Measurements from ENCODE around the gene NLRC3.

NLRC3 gene, protein sequence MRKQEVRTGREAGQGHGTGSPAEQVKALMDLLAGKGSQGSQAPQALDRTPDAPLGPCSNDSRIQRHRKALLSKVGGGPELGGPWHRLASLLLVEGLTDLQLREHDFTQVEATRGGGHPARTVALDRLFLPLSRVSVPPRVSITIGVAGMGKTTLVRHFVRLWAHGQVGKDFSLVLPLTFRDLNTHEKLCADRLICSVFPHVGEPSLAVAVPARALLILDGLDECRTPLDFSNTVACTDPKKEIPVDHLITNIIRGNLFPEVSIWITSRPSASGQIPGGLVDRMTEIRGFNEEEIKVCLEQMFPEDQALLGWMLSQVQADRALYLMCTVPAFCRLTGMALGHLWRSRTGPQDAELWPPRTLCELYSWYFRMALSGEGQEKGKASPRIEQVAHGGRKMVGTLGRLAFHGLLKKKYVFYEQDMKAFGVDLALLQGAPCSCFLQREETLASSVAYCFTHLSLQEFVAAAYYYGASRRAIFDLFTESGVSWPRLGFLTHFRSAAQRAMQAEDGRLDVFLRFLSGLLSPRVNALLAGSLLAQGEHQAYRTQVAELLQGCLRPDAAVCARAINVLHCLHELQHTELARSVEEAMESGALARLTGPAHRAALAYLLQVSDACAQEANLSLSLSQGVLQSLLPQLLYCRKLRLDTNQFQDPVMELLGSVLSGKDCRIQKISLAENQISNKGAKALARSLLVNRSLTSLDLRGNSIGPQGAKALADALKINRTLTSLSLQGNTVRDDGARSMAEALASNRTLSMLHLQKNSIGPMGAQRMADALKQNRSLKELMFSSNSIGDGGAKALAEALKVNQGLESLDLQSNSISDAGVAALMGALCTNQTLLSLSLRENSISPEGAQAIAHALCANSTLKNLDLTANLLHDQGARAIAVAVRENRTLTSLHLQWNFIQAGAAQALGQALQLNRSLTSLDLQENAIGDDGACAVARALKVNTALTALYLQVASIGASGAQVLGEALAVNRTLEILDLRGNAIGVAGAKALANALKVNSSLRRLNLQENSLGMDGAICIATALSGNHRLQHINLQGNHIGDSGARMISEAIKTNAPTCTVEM

DNA sequence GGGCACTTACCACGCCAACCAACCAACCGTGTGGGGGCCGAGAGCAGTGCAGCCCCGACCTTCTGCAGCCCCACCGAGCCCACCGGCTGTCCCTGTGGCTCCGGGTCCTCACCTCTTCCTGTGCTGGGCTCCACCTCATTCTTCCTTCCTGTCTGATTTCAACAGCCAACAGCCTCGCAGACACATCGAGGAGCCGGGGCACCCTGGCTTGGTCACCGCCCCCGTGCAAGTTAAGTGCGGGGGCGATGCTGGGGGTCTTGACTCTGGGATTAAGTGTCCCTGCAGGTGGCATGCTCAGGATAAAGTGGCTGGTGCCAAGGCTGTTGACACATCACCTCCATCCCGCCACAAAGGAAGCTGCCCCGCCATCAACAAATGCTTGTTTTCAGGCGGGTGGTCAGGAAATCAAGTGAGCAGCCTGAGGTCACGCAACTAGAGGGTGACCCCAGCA lies at the start of gene NLRC3:
Gene NLRC3, minus strand, starts transcription at position 102 of the 451 bp plus-strand sequence. CDS start 12,367 bp downstream, outside the sequence.
- no peak within 1 kb of the TSS for H3K4me3 ChIP-seq (ENCODE audit: low read depth, low read length)
- TF ChIP-seq, protein P1, sequence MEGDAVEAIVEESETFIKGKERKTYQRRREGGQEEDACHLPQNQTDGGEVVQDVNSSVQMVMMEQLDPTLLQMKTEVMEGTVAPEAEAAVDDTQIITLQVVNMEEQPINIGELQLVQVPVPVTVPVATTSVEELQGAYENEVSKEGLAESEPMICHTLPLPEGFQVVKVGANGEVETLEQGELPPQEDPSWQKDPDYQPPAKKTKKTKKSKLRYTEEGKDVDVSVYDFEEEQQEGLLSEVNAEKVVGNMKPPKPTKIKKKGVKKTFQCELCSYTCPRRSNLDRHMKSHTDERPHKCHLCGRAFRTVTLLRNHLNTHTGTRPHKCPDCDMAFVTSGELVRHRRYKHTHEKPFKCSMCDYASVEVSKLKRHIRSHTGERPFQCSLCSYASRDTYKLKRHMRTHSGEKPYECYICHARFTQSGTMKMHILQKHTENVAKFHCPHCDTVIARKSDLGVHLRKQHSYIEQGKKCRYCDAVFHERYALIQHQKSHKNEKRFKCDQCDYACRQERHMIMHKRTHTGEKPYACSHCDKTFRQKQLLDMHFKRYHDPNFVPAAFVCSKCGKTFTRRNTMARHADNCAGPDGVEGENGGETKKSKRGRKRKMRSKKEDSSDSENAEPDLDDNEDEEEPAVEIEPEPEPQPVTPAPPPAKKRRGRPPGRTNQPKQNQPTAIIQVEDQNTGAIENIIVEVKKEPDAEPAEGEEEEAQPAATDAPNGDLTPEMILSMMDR (IDR thresholded peaks at IDR 0.05; ENCODE audit: low read depth, low read length), result no peak

DNA sequence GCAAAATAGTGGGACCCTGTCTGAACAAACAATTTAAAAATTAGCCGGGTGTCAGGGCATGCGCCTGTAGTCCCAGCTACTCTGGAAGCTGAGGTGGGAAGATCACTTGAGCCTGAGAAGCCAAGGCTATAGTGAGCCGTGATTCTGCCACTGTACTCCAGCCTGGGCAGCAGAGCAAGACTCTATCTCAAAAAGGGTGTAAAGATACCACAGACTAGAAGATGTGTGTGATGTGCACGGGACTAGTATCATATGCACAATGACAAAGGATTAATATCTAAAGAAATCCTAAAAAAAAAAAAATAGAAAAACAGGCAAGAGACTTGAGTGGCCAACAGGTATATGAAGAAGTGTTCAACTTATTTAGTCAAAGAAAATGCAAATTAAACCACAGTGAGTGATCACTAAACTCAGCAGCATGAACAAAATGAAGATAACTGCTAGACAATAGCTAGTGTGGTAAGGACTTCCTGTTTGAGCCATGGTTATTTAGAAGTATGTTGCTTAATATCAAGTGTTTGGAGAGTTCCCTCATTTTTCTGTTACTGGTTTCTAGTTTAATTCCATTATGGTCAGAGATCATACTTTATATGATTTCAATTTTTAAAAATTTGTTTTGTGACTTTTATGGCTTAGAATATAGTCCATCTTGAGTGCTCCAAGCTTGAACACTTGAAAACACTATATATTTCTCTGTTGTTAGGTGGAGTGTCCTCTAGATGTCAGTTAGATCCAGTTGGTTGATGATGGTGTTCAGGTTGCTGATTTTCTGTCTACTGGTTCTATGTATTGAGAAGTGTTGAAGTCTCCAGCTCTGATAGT lies 48.9 kb upstream of the NLRC3 start:
- no peak overlapping the region for H3K4me3 ChIP-seq (ENCODE audit: low read depth, low read length)
- TF ChIP-seq, protein P1 (IDR thresholded peaks at IDR 0.05; ENCODE audit: low read depth, low read length), result no peak

DNA sequence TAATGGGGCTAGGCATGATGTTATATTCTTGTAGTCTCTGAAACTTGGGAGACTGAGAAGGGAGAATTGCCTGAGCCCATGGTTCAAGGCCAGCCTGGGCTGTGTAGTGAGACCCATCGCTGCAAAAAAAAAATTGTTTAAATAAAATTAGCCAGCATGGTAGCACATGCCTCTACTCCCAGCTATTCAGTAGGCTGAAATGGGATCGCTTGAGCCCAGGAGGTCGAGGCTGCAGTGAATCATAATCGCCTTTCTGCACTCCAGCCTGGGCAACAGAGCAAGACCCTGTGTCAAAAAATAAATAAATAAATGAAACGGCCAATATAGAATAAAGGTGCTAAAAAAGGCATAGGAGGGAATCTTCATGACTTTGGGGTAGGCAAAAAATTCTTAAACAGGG lies 48.1 kb upstream of the NLRC3 start:
- no peak overlapping the region for H3K4me3 ChIP-seq (ENCODE audit: low read depth, low read length)
- TF ChIP-seq, protein P1 (IDR thresholded peaks at IDR 0.05; ENCODE audit: low read depth, low read length), result no peak

DNA sequence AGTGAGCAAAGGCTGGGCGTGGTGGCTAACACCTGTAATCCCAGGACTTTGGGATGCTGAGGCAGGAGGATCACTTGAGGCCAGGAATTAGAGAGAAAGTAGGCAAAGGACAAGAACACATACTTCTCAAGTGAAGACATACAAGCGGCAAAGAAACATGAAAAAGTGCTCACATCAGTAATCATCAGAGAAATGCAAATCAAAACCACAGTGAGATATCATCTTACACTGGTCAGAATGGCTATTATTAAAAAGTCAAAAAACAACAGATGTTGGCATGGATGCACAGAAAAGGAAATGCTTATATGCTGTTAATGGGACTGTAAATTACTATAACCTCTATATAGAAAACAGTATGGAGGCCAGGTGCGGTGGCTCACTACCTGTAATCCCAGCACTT lies 46.4 kb upstream of the NLRC3 start:
- TF ChIP-seq, protein P1 (IDR thresholded peaks at IDR 0.05; ENCODE audit: low read depth, low read length), result no peak
- H3K4me3 ChIP-seq (ENCODE audit: low read depth, low read length), result no peak overlapping the region

DNA sequence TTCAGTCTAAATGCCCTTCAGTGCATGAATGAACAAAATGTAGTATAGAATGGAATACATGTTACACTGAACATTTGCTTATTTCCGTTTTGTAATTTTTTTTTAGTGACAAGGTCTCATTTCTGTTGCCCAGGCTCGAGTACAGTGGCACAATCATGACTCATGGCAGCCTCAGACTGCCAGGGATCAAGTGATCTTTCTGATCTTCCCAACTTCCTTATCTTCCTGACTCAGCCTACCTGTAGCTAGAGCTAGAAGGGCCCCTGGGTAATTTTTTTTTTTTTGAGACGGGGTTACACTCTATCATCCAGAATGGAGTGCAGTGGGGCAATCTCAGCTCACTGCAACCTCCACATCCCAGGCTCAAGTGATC lies 41.6 kb upstream of the NLRC3 start:
- no peak overlapping the region for H3K4me3 ChIP-seq (ENCODE audit: low read depth, low read length)
- TF ChIP-seq, protein P1 (IDR thresholded peaks at IDR 0.05; ENCODE audit: low read depth, low read length), result no peak

DNA sequence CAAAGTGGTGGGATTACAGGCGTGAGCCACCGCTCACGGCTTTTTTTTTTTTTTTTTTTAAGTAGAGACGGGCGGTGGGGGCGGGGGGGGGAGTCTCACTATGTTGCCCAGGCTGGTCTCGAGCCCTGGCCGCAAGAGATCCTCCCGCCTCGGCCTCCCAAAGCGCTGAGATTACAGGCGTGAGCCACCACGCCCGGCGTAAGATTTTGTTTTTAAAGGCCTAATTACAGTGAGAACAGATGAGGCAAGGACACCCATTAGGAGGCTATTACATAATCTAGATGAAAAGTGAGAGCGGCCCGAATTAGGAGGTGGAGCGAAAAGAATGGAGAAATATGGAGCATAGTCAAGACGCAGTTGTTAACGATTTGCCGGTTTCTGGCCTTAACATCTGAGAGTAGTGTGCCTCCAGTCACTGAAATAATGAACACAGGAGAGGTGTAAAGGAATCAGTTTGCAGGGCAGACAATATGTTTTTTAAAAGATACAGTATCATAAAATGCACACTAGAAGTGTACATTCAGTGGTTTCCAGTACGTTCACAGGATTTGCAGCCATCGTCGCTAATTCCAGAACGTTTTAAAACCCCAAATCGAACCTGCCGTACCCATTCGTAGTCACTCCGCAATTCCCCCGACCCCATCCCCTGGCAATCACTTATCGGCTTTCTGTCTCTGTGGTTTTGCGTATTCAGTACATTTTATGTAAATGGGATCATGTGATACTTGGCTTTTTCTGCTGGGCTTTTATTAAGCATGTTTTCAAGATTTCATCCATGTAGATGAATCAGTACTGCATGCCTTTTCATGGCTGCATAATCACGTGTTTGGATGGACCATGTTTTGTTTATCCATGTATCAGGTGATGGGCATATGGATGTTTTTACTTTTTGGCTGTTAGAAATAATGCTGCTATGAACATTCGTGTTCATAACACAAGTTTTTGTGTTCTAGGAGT lies 35.6 kb upstream of the NLRC3 start:
- H3K4me3 ChIP-seq (ENCODE audit: low read depth, low read length), result peak overlapping the region; percentile 98
- TF ChIP-seq, protein P1 (IDR thresholded peaks at IDR 0.05; ENCODE audit: low read depth, low read length), result no peak

Data from WI38 (cell line).